Middle frontal gyrus (tissue), 1 donor: ENCODE data around the gene EDIL3.
A peak's percentile ranks its signal among the peaks of the same experiment; 100 is the strongest.

Source experiments
- DNase-seq: peaks from one replicate; pipeline ENCODE4 v3.0.0-alpha.2; 2015; ENCODE audit warnings: low spot score; ENCODE audit errors: extremely low spot score

Gene EDIL3

DNA sequence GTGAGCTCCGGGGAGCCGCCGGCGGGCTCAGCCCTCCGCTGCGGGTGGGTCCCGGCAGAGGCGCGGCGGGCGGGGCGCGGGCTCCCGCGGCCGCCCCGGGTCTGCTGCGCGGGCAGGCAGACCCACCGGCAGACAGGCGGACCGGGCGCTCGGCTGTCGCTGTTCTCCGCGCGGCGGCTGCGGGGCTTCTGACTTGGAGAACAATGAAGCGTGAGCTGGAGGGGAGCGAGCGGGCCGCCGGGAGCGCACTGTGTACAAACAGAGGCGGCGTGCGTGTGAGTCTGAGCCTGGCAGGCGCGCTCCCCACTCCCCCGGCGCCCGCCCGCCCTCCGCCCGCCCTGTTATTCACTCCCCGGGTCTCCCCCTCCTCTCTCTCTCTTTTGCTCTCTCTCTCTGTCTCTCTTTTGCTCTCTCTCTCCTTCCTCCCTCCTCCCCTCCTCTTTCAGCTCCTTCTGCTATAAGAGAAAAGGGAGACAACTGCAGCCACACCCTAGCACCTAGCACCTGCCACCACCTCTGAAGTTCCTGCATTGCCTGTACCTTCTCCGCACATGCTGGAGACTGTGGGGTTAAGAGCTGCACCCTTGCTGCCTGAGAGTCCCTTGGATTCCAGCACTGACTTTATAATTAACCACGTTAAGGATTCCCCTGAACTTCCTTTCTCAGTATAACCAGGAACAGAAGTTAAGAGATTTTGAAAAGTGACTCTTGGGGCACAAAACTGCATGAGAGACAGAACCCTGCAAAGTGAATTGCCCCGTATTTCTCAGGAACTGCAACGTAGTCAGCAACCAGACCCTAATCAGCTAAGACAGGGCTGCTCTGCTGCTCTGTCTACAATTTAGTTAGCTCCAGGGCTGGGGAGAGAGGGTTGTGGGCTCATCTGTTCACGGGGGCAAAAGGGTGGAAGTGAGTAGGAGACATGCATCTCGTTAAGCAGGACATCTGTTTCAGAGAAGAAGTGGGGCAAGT is at the start of gene EDIL3:
TSS of gene EDIL3 (minus strand) at position 277 of the 972 bp plus-strand sequence. CDS start 506 bp downstream, outside the sequence.
- no peak for DNase-seq

DNA sequence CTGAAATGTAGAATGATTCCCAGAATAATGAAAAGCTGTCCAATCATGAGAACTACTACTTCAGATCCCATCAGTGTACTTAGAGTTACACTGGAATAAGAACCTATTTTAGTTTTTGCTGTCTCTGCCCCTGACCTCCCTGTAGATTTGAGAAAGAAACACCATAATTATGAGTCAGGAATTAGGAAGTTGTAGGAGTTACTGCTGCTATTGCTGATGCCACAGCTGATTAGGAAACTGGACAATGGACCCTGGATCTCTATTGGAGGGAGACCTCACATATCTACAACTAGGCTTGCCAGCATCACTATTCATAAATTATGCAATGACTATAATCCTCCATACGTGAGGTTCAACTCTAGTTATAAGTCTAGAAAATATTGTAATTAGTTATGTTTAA is 48.8 kb upstream of the EDIL3 start:
- DNase-seq, result no peak

- peak; percentile 56 for DNase-seq
Measured at GRCh38 chr5:84430863-84431663, 46.4 kb upstream of the EDIL3 start.

DNA sequence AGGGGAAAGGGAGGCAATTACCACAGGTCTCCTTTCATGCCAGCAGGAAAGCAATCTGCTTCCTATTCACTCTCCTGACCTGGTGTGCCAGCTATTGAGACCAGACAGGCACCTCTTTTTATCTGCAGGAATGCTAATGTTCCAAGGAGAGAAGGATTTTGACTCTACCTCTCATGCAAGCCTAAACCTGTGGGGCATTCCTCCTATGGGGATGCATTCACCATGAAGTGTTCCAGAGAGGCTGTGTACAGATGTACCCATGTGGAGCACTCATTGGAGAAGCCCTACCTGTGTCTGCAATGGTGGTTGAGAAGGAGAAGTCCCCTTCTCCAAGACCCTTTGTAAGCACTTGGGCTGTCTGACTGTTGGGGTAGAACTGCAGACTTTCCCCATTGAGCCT is 45.4 kb upstream of the EDIL3 start:
- DNase-seq, result no peak

DNA sequence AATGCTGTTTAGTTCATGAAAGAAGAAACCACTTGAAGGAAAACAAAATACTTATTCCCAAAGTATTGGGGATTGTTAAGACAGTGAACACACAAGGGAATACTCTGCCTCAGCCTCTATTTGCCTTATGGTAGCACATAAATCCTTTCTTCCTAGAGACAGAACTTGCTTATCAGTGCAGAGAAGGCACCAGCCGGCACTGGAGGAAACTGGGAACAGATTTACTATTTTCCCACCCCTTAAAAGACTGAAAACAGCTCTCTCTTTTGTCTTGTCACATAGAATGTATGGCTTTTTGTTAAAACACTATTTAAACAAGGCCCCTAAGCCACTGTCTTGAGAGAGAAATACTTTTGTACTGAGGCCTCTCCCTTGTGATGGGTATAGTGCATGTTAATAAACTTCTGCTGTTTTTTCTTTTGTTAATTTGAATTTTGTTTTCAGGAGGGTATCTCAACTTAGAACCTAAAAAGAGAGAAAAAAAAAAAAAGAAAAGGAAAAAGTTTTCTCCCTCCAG is 40.7 kb upstream of the EDIL3 start:
- DNase-seq, result no peak

DNA sequence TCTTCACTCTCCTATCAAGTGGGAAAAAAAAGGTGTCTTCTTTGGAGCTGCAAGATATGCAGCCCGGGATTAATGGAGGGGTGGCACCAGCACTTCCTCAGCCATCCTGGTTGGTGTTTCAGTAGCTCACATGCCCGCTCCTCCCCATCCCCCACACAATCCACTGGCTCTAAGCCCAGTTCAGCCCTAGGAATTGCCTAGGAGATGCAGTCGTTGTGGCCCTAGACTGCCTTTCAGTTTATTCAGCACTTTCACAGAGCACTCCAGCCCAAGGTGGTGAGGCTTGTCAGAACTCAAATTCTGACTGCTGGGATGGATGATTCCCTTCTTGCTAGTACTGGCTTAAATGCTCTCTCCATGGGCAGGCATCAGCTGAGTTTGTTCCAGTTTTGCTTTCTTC is 35.1 kb upstream of the EDIL3 start:
- no peak for DNase-seq

DNA sequence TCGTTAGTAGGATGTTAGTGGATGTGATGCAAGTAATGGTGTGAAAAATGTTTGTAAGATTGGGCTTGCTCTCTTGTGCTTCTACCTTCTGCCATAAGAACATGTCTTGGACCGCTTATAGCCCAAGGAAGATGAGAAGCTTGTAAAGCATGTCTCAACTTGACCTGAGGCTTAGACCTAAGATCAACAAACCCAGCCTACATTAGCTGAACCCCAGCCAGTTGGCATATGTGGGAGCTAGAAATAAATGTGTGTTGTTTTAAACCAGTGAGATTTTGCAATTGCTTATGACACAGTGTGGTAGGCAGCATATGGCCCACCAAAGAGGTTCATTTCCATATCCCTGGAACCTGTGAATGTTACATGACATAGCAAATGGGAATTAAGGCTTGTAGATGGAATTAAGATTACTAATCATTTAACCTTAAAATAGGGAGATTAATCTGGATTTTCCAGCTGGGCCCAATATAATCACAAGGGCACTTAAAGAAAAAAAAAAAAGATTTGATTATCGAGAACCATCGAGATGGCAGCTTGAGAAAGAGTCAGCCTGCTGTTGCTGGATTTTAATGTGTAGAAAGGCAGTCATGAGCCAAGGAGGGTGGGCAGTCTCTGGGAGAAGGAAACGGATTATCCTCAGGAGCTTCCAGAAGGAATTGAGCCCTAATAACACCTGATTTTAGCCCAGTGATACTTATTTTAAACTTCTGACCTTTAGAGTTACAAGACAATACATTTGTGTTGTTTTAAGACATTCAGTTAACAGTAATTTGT is 27.3 kb upstream of the EDIL3 start:
- DNase-seq, result no peak

DNA sequence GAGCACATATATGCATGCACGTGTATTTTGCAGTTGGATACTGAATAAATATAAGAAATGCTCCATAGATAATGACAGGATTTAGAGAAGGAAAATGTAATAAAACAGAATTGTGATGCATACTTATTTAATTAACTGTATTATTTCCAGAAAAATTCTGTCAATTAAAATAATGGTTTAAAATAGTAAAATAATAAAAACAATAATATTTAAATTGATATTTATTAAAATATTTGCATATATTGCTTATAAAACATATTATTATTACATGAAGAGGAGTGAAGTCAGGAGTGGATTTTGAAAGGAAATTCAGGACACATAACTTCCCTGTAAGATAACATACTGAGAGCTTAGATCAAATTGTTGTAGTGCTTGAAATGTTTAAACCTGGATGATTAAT is 21.4 kb upstream of the EDIL3 start:
- DNase-seq, result no peak

DNA sequence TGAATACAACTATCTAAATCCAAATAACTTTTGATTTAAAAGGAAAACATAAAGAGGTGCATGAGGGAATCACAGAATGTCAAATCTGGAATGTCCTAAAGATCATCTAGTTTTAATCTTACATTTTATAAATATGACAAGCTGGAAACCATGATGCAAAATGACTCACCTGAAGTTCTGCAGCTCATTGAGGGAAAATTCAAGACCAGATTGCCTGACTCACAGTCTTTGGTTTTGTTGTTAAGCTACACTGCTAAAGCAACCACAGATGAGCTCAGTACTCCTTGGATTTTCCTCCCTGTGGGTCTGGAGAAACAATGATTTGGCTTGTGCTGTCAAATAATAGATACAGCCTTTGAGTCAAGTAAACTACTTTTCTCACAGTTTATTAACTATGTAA is 19.1 kb upstream of the EDIL3 start:
- DNase-seq, result no peak

GRCh38 chr5:84397385-84397784 is 12.7 kb upstream of the EDIL3 start:
- DNase-seq, result no peak

DNA sequence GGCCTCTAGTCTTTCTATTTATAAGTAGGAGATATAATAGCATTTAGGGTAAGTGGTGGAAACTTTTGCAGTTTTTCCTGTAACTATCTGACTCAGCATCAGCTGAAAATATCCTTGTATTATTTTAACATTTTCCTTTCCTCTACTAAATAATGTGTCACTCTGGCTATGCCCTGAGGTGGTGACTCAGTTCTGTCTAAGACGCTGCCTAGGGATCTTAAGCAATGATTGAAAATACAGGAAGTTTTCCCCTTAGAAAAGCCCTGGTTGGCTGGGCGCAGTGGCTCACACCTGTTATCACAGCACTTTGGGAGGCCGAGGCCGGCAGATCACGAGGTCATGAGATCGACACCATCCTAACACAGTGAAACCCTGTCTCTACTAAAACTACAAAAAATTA is 9.3 kb upstream of the EDIL3 start:
- DNase-seq, result no peak

GRCh38 chr5:84392836-84393235 is 8.2 kb upstream of the EDIL3 start:
- DNase-seq, result no peak

DNA sequence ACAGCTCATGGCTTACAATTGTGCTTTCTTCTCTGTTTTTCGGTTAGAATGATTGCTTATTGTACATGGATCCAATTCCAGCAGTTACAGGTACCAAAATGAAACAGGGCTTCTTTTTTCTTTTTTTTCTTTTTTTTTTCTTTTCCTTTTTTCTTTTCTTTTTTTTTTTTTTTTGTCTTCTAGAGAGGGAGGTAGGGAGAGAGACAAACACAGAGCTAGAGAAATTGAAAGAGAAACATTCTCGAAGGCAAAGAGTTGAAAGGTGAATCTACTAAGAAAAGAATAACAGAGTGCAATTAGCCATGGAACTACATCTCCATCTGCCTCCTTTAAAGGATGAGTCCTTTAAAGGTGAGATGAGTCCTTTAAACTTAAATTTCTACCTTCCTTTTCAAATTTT is 1.0 kb upstream of the EDIL3 start:
- DNase-seq, result no peak

GRCh38 chr5:84383816-84384603 is 670 bp downstream of the EDIL3 start:
- no peak for DNase-seq

DNA sequence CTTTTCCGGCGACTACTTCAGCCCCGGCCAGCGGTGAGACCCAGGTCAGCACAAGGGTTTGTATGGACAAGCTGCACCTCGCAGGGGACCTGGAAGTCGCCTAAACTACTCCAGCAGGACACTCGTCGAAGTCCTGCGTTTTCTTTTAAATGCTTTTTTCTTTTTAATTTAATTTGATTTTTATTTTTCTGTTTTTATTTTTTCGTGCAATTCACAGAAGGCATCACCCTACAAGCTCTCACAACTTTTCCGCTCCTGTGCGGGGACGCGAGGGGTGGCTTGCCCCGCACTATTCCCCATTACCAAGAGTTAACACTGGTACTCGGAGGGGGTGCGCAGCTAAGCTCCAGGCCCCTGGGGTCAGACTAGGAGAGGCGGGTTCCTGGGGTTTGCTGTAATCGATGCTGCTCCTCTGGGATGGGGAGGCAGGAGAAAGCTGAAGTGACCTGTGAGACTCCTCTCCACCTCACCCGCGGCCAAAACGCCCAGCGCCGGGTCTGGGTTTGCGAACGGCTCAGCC is 1.3 kb downstream of the EDIL3 start:
- no peak for DNase-seq

DNA sequence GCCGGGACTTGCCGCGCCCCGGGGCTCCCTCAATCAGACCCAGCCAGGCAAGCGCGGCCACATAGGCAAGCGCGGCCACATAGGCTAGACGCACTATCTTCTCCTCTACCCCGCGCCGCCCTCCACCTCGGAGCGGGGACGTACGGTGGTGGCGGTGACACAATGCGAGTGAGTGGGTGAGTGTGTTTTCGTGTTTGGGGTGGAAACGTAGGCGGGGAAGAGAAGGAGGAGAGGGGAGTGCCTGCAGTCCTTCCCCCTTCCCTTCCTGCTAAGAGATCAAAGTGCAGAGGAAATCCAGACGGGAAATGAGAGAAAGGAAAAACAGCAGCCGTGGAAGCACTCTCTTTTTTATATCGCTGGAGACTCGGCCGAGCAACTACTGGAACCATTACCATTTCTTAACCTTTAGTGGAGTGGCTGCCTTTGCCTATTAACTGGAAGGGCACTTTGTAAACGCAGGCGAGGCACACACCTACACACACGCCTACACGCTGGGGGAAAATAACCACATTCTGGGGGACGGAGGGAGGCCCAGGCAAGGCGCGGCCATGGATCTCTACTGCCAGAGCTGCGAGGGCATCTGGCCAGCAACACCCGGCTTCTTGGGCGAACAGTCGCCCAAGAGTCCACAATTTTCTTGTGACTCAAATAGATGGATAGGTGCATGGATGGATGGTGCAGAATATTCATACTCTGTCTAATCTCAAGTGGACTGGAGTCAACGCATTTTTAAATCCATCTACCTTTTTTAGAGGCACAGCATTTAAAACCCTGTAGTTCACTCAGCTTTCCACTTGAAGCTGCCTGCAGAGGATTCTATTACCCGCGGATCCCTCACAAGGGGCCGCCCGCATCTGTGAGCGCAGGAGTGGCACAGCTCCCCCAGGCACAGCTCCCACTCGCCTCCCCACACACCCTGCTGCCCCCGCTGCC is 2.1 kb downstream of the EDIL3 start:
- no peak for DNase-seq

GRCh38 chr5:84381502-84382362 is 2.9 kb downstream of the EDIL3 start:
- DNase-seq, result no peak

DNA sequence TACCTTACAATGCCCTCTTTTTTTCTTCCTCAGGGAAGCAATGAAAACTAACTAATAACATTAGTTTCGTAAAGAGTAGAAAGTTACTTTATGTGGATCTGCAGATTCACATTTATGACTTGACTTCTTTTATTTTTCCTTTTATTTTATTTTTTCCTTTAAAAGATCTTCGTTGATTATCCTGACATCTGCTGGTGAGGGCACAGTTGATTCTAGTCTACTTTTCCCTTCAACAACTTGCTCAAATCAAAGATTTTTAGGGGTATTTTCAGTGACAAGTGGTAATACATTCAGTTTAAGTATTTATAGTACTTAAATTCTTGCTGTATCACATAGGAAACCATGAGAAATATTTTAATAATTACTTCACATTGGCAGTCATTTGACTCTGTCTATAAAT is 4.9 kb downstream of the EDIL3 start:
- no peak for DNase-seq
